Stimulated activated naive CD8-positive, alpha-beta T cell treated with anti-CD3 and anti-CD28 coated beads, Interleukin-15, amount 100 ng/mL, for 72 hours (primary cell): ENCODE data around the gene CAV2.

Experiments
- ATAC-seq: fragments of 150-1000 bp; cut with Tn5 transposase; 2 replicates; pipeline ENCODE4 v1.10.0; 2021; ENCODE audit warnings: mild to moderate bottlenecking, moderate library complexity
- DNase-seq, 2 donors: peaks; one replicate each; pipeline ENCODE4 v3.0.0; 2021 to 2022
- H3K27ac Mint-ChIP-seq, 2 donors: one replicate each; pipeline ENCODE4 v1.8.0; 2022; ENCODE audit warnings: mild to moderate bottlenecking in 2 of 2, mixed read lengths in 2 of 2, moderate library complexity in 2 of 2
- H3K27me3 Mint-ChIP-seq: one replicate; pipeline ENCODE4 v1.8.0; 2022; ENCODE audit warnings: mixed read lengths
- H3K4me1 Mint-ChIP-seq: one replicate; pipeline ENCODE4 v1.8.0; 2022; ENCODE audit warnings: mild to moderate bottlenecking, mixed read lengths
- H3K4me3 Mint-ChIP-seq, 2 donors: one replicate each; pipeline ENCODE4 v1.8.0; 2022; ENCODE audit warnings: mild to moderate bottlenecking in 2 of 2, mixed read lengths in 2 of 2, moderate library complexity in 1 of 2
- H3K9me3 Mint-ChIP-seq, 2 donors: one replicate each; pipeline ENCODE4 v1.8.0; 2022; ENCODE audit warnings: mixed read lengths in 2 of 2

Gene CAV2

GRCh38 chr7:116525913-116526861, 26.6 kb downstream of the CAV2 start:
- Mint-ChIP-seq H3K27ac (peak overlapping the region in 1 of 2 donors; percentile 42), H3K27me3 (peaks cover 88% of the 10 kb centered on the region)
- peak; percentile 70 to 74 for DNase-seq

GRCh38 chr7:116526897-116527296, 27.4 kb downstream of the CAV2 start:
- Mint-ChIP-seq H3K9me3 (no peaks in the 10 kb centered on the region), H3K4me1 (peaks cover 27% of the 10 kb centered on the region), H3K27me3 (peaks cover 80% of the 10 kb centered on the region), H3K4me3 (peak overlapping the region; percentile 71 to 95), H3K27ac (peak overlapping the region in 1 of 2 donors; percentile 42)
- no peak for DNase-seq
- no peak for ATAC-seq

More at GRCh38 chr7:116525913-116526861, 26.6 kb downstream of the CAV2 start:
- peak; percentile 92 for ATAC-seq
- H3K4me3 Mint-ChIP-seq = peak overlapping the region; percentile 86 to 95
- no peaks in the 10 kb centered on the region for H3K9me3 Mint-ChIP-seq
- H3K4me1 Mint-ChIP-seq = peaks cover 27% of the 10 kb centered on the region

- Mint-ChIP-seq H3K4me3 (no peak overlapping the region), H3K9me3 (no peaks in the 10 kb centered on the region), H3K27me3 (peaks cover 78% of the 10 kb centered on the region), H3K27ac (no peak overlapping the region), H3K4me1 (peaks cover 27% of the 10 kb centered on the region)
- ATAC-seq (no peak), DNase-seq (no peak)
These were observed 28.0 kb downstream of the CAV2 start for GRCh38 chr7:116527521-116527920.

GRCh38 chr7:116528008-116528789, 28.7 kb downstream of the CAV2 start:
- peaks cover 76% of the 10 kb centered on the region for H3K27me3 Mint-ChIP-seq
- no peak for DNase-seq
- H3K4me1 Mint-ChIP-seq = peaks cover 27% of the 10 kb centered on the region
- H3K4me3 Mint-ChIP-seq = no peak overlapping the region
- H3K9me3 Mint-ChIP-seq = no peaks in the 10 kb centered on the region
- ATAC-seq = no peak
- no peak overlapping the region for H3K27ac Mint-ChIP-seq

- Mint-ChIP-seq H3K9me3 (no peaks in the 10 kb centered on the region), H3K4me1 (peaks cover 25% of the 10 kb centered on the region), H3K27me3 (peaks cover 66% of the 10 kb centered on the region), H3K27ac (no peak overlapping the region), H3K4me3 (no peak overlapping the region)
- no peak for DNase-seq
- no peak for ATAC-seq
These were observed 29.7 kb downstream of the CAV2 start for GRCh38 chr7:116529250-116529649.

GRCh38 chr7:116530107-116530820, 30.7 kb downstream of the CAV2 start:
- Mint-ChIP-seq H3K4me3 (no peak overlapping the region), H3K4me1 (peaks cover 15% of the 10 kb centered on the region), H3K9me3 (no peaks in the 10 kb centered on the region), H3K27ac (no peak overlapping the region), H3K27me3 (peaks cover 61% of the 10 kb centered on the region)
- DNase-seq (no peak), ATAC-seq (no peak)

- Mint-ChIP-seq H3K4me3 (no peak overlapping the region), H3K27ac (no peak overlapping the region), H3K9me3 (no peaks in the 10 kb centered on the region), H3K4me1 (no peaks in the 10 kb centered on the region), H3K27me3 (peaks cover 46% of the 10 kb centered on the region)
- ATAC-seq (no peak), DNase-seq (no peak)
These were observed 32.7 kb downstream of the CAV2 start for GRCh38 chr7:116532102-116532688.

- Mint-ChIP-seq H3K27ac (no peak overlapping the region), H3K4me3 (no peak overlapping the region), H3K27me3 (peaks cover 53% of the 10 kb centered on the region), H3K4me1 (no peaks in the 10 kb centered on the region), H3K9me3 (peaks cover 4 to 12% of the 10 kb centered on the region in 2 donors)
- DNase-seq (no peak), ATAC-seq (no peak)
These were observed 35.3 kb downstream of the CAV2 start for GRCh38 chr7:116534790-116535189.

- DNase-seq (no peak), ATAC-seq (no peak)
- no peaks in the 10 kb centered on the region for H3K4me1 Mint-ChIP-seq
- peaks cover 51% of the 10 kb centered on the region for H3K27me3 Mint-ChIP-seq
- peaks cover 4 to 12% of the 10 kb centered on the region in 2 donors for H3K9me3 Mint-ChIP-seq
- no peak overlapping the region for H3K27ac Mint-ChIP-seq
- no peak overlapping the region for H3K4me3 Mint-ChIP-seq
These were observed 35.9 kb downstream of the CAV2 start for GRCh38 chr7:116535416-116535815.

- ATAC-seq (no peak), DNase-seq (no peak)
- no peaks in the 10 kb centered on the region for H3K4me1 Mint-ChIP-seq
- H3K27ac Mint-ChIP-seq = no peak overlapping the region
- peaks cover 4 to 12% of the 10 kb centered on the region in 2 donors for H3K9me3 Mint-ChIP-seq
- H3K27me3 Mint-ChIP-seq = peaks cover 46% of the 10 kb centered on the region
- no peak overlapping the region for H3K4me3 Mint-ChIP-seq
These were observed 38.6 kb downstream of the CAV2 start for GRCh38 chr7:116538138-116538537.

- Mint-ChIP-seq H3K9me3 (peaks cover 4 to 12% of the 10 kb centered on the region in 2 donors), H3K4me1 (no peaks in the 10 kb centered on the region), H3K27ac (no peak overlapping the region), H3K27me3 (peaks cover 53% of the 10 kb centered on the region), H3K4me3 (no peak overlapping the region)
- ATAC-seq = no peak
- DNase-seq = no peak
These were observed 40.3 kb downstream of the CAV2 start for GRCh38 chr7:116539879-116540278.

GRCh38 chr7:116540743-116541142, 41.2 kb downstream of the CAV2 start:
- peaks cover 4 to 12% of the 10 kb centered on the region in 2 donors for H3K9me3 Mint-ChIP-seq
- peaks cover 52% of the 10 kb centered on the region for H3K27me3 Mint-ChIP-seq
- no peak overlapping the region for H3K4me3 Mint-ChIP-seq
- H3K27ac Mint-ChIP-seq = no peak overlapping the region
- DNase-seq = no peak
- H3K4me1 Mint-ChIP-seq = no peaks in the 10 kb centered on the region
- no peak for ATAC-seq

GRCh38 chr7:116541951-116542350, 42.4 kb downstream of the CAV2 start:
- no peak overlapping the region for H3K4me3 Mint-ChIP-seq
- no peaks in the 10 kb centered on the region for H3K4me1 Mint-ChIP-seq
- H3K9me3 Mint-ChIP-seq = peaks cover 4 to 12% of the 10 kb centered on the region in 2 donors
- no peak overlapping the region for H3K27ac Mint-ChIP-seq
- peaks cover 52% of the 10 kb centered on the region for H3K27me3 Mint-ChIP-seq
- DNase-seq (no peak), ATAC-seq (no peak)

GRCh38 chr7:116542618-116543017, 43.1 kb downstream of the CAV2 start:
- DNase-seq (no peak), ATAC-seq (no peak)
- H3K4me1 Mint-ChIP-seq = no peaks in the 10 kb centered on the region
- no peak overlapping the region for H3K4me3 Mint-ChIP-seq
- peaks cover 4 to 12% of the 10 kb centered on the region in 2 donors for H3K9me3 Mint-ChIP-seq
- peaks cover 51% of the 10 kb centered on the region for H3K27me3 Mint-ChIP-seq
- no peak overlapping the region for H3K27ac Mint-ChIP-seq

- peaks cover 4 to 8% of the 10 kb centered on the region in 2 donors for H3K9me3 Mint-ChIP-seq
- no peaks in the 10 kb centered on the region for H3K4me1 Mint-ChIP-seq
- H3K27ac Mint-ChIP-seq = no peak overlapping the region
- no peak overlapping the region for H3K4me3 Mint-ChIP-seq
- ATAC-seq (no peak), DNase-seq (no peak)
- H3K27me3 Mint-ChIP-seq = peaks cover 51% of the 10 kb centered on the region
These were observed 44.1 kb downstream of the CAV2 start for GRCh38 chr7:116543664-116544063.
